HCT116 (cell line): ENCODE results near the gene VPS25.

Source experiments
- EZH2 ChIP-seq: fragments of 200-600 bp; sonication (generic); IDR thresholded peaks from 2 replicates; pipeline ENCODE4 v1.6.1; 2017; ENCODE audit warnings: antibody characterized with exemption, mixed run types
- JUND ChIP-seq: IDR thresholded peaks from 2 replicates; pipeline ENCODE4 v1.6.1; 2012
- POLR2A ChIP-seq: IDR thresholded peaks from 2 replicates; pipeline ENCODE4 v1.7.0; 2011; ENCODE audit warnings: borderline replicate concordance; ENCODE audit not compliant: insufficient read depth, insufficient read length; ENCODE audit errors: extremely low read depth
- POLR2AphosphoS5 ChIP-seq: IDR thresholded peaks from 2 replicates; pipeline ENCODE4 v1.6.1; 2011; ENCODE audit warnings: mild to moderate bottlenecking, low read depth, low read length, moderate library complexity
- ZNF274 ChIP-seq: fragments of 200-500 bp; sonication (Bioruptor generic); IDR thresholded peaks from 2 replicates; pipeline ENCODE4 v1.6.1; 2014; ENCODE audit warnings: mild to moderate bottlenecking, low read depth, low read length, inconsistent platforms
- TF ChIP-seq, protein P1 (sequence below), 3 experiments: fragments of 200-600 bp in 1 of 3; sonication (generic) in 1 of 3; IDR thresholded peaks in 2 of 3; conservative IDR thresholded peaks in 1 of 3; 2 replicates each; pipeline ENCODE4 v1.5.1; 2012 to 2017; ENCODE audit warnings: low read depth in 2 of 3, low read length in 2 of 3, antibody characterized with exemption in 1 of 3, borderline replicate concordance in 1 of 3, control low read depth in 1 of 3, mild to moderate bottlenecking in 1 of 3, mixed read lengths in 1 of 3, mixed run types in 1 of 3, moderate library complexity in 1 of 3; ENCODE audit not compliant: insufficient read depth in 1 of 3

DNA sequence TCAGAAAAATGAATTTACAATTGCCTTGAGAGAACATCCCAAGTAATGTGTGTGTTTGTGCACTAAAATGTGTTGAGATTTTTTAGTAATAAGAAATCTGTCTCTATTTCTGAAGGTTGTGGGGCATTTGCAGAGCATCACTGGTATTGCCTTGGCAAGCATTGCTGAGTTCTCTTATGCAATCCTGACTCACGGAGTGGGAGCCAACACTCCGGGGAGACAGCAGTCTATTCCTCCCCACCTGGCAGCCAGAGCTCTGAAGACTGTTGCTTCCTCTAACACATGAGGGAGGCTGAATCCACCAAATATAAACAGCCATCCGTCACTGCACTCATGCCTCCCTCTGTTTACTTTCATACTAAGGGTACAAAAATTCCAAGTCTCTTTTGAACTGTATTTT, 36.0 kb downstream of the VPS25 start:
- TF ChIP-seq POLR2AphosphoS5 = no peak
- TF ChIP-seq ZNF274 = no peak
- TF ChIP-seq JUND = no peak
- TF ChIP-seq, protein P1, sequence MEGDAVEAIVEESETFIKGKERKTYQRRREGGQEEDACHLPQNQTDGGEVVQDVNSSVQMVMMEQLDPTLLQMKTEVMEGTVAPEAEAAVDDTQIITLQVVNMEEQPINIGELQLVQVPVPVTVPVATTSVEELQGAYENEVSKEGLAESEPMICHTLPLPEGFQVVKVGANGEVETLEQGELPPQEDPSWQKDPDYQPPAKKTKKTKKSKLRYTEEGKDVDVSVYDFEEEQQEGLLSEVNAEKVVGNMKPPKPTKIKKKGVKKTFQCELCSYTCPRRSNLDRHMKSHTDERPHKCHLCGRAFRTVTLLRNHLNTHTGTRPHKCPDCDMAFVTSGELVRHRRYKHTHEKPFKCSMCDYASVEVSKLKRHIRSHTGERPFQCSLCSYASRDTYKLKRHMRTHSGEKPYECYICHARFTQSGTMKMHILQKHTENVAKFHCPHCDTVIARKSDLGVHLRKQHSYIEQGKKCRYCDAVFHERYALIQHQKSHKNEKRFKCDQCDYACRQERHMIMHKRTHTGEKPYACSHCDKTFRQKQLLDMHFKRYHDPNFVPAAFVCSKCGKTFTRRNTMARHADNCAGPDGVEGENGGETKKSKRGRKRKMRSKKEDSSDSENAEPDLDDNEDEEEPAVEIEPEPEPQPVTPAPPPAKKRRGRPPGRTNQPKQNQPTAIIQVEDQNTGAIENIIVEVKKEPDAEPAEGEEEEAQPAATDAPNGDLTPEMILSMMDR (IDR thresholded peaks at IDR 0.05 in 2 of 3, conservative IDR thresholded peaks at IDR 0.05 in 1 of 3; ENCODE audit: borderline replicate concordance in 1 of 3, insufficient read depth in 1 of 3, low read depth in 2 of 3, low read length in 2 of 3) = no peak
- no peak for TF ChIP-seq POLR2A
- no peak for TF ChIP-seq EZH2
